MCF 10A (cell line): Measurements from ENCODE around the gene MUSTN1. TPM values are rescaled to one million over a fixed set of nuclear protein-coding genes. Genes with fewer than 3 reads are reported as not detected.

Experiments
- BruUV-seq: library from RNA; stranded (reverse); fragments of 400-500 nt; replicated peaks from 2 replicates; lab custom pipeline; 2021; lab: Mats Ljungman, UMichigan
- CTCF ChIA-PET: fragments of 300-600 bp; sonication (Branson Sonifier 250); formaldehyde crosslinking; extraction: SDS; loops from one replicate; lab custom pipeline; 2021; ENCODE audit warnings: antibody characterized with exemption, inconsistent platforms; lab: Yijun Ruan, JAX
- POLR2A ChIA-PET: fragments of 300-600, 350-650 bp; sonication (Branson Sonifier 250); formaldehyde crosslinking; extraction: SDS; loops from one replicate; lab custom pipeline; 2020; ENCODE audit warnings: antibody characterized with exemption, inconsistent platforms; lab: Yijun Ruan, JAX
- DNase-seq: peaks from one replicate; pipeline ENCODE4 v3.0.0-alpha.2; 2018; ENCODE audit not compliant: unreplicated experiment
- H3K27ac Mint-ChIP-seq: one replicate; pipeline ENCODE4 v1.8.0; 2022; ENCODE audit warnings: mild to moderate bottlenecking, low read depth, mixed read lengths; ENCODE audit not compliant: unreplicated experiment
- H3K27me3 Mint-ChIP-seq: one replicate; pipeline ENCODE4 v1.8.0; 2022; ENCODE audit warnings: mixed read lengths; ENCODE audit not compliant: insufficient read depth, unreplicated experiment
- H3K36me3 Mint-ChIP-seq: one replicate; pipeline ENCODE4 v1.8.0; 2022; ENCODE audit warnings: mild to moderate bottlenecking, moderate library complexity, mixed read lengths; ENCODE audit not compliant: insufficient read depth, unreplicated experiment
- H3K4me1 Mint-ChIP-seq: one replicate; pipeline ENCODE4 v1.8.0; 2022; ENCODE audit warnings: mixed read lengths; ENCODE audit not compliant: insufficient read depth, unreplicated experiment
- H3K4me3 Mint-ChIP-seq: one replicate; pipeline ENCODE4 v1.8.0; 2022; ENCODE audit warnings: mild to moderate bottlenecking, moderate library complexity, mixed read lengths; ENCODE audit not compliant: unreplicated experiment
- H3K9me3 Mint-ChIP-seq: one replicate; pipeline ENCODE4 v1.8.0; 2022; ENCODE audit warnings: mixed read lengths; ENCODE audit not compliant: unreplicated experiment
- intact Hi-C: fragments of 100-400 bp; cut with micrococcal nuclease; formaldehyde crosslinking; loops from 2 replicates; pipeline ENCODE4 v1.14.1; 2022
- microRNA-seq: library from miRNA; unstranded; fragments of <30 nt; microRNA quantifications from one replicate; pipeline ENCODE4 v1.2.0, GENCODE V29; 2022
- total RNA-seq: library from RNA; stranded (reverse); gene quantifications from 2 replicates; pipeline ENCODE4 v1.2.3, GENCODE V29; 2022
- TF ChIP-seq, protein P1 (sequence below): fragments of 200-600 bp; IDR thresholded peaks from one replicate; pipeline ENCODE4 v1.8.0; 2022; ENCODE audit warnings: antibody characterized with exemption, mild to moderate bottlenecking; ENCODE audit not compliant: unreplicated experiment

MUSTN1 gene
- total RNA-seq, 1 experiment from 2014 or later: not detected

DNA sequence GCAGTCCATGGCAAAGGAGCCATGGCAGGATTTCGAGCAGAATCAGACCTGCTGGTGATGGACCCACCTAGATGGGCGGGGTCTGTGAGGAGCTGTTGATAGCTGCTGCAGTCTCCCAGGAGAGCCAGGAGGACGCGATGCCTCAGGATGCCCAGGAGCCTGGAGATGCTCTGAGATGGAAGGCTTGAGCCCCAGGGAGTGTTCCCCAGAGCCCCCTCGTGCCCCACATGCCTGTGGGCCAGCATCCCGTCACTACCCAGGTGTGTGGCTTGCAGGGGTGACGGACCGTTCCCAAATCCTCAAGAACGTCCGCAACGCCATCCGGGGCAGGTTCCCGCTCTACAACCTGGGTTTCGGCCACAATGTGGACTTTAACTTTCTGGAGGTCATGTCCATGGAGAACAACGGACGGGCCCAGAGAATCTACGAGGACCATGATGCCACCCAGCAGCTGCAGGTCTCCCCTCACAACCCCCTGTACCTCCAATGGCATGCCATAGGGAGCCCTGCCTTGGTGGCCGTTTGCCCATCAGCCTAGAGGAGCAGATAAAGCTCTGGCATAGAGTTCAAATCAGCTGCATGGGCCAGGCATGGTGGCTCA lies 50.7 kb downstream of the MUSTN1 start:
- Mint-ChIP-seq H3K27me3 (peaks cover 36% of the 10 kb centered on the region), H3K36me3 (no peaks in the 10 kb centered on the region), H3K9me3 (no peaks in the 10 kb centered on the region), H3K4me1 (no peaks in the 10 kb centered on the region), H3K27ac (no peak overlapping the region), H3K4me3 (no peak overlapping the region)
- DNase-seq: no peak
- ChIA-PET POLR2A (interaction anchor here (0.9 to 1.0 kb wide), 2 partner anchors 12 to 13 kb away, joined by 3 to 5 read pairs; no protein-coding TSS in a partner anchor), CTCF (interaction anchor here (0.7 kb wide), 1 partner anchor 92 kb away, joined by 3 read pairs; no protein-coding TSS in a partner anchor)
- BruUV-seq: no TSS peak
- TF ChIP-seq, protein P1, sequence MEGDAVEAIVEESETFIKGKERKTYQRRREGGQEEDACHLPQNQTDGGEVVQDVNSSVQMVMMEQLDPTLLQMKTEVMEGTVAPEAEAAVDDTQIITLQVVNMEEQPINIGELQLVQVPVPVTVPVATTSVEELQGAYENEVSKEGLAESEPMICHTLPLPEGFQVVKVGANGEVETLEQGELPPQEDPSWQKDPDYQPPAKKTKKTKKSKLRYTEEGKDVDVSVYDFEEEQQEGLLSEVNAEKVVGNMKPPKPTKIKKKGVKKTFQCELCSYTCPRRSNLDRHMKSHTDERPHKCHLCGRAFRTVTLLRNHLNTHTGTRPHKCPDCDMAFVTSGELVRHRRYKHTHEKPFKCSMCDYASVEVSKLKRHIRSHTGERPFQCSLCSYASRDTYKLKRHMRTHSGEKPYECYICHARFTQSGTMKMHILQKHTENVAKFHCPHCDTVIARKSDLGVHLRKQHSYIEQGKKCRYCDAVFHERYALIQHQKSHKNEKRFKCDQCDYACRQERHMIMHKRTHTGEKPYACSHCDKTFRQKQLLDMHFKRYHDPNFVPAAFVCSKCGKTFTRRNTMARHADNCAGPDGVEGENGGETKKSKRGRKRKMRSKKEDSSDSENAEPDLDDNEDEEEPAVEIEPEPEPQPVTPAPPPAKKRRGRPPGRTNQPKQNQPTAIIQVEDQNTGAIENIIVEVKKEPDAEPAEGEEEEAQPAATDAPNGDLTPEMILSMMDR: no peak
- intact Hi-C loops: no loop called here

DNA sequence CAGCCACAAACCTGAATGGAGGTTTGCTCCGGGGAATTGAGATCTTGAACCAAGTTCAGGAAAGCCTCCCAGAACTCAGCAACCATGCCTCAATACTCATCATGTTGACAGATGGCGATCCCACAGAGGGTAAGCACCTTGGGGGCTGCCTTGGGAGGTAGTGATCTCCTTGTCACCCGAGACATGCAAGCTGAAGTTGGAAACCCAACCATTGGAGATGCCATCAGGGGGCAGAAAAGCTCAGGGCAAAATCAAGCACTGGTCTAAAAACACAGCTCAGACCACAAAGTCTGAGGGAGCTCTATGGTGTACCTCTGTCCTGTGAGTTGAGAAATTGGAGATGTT lies 51.6 kb downstream of the MUSTN1 start:
- H3K9me3 Mint-ChIP-seq: no peaks in the 10 kb centered on the region
- H3K4me1 Mint-ChIP-seq: no peaks in the 10 kb centered on the region
- H3K4me3 Mint-ChIP-seq: no peak overlapping the region
- intact Hi-C loops: no loop called here
- H3K27me3 Mint-ChIP-seq: peaks cover 36% of the 10 kb centered on the region
- TF ChIP-seq, protein P1: no peak
- H3K27ac Mint-ChIP-seq: no peak overlapping the region
- no TSS peak for BruUV-seq
- DNase-seq: no peak
- CTCF ChIA-PET: no interaction called here
- H3K36me3 Mint-ChIP-seq: no peaks in the 10 kb centered on the region
- POLR2A ChIA-PET: interaction anchor here (1.0 kb wide), 1 partner anchor 11 kb away, joined by 5 read pairs; no protein-coding TSS in a partner anchor

Small RNA genes lying within 50 kb of the gene (microRNA-seq; reads per million reads assigned to microRNA genes)
- gene MIR8064: not detected

Other genes with a start within 250 kb of the MUSTN1 start
- gene PBRM1, start 149.1 kb downstream of the MUSTN1 start, total RNA-seq: 49.3 and 56.9 TPM in 2 replicates
- 163 and 200 TPM in 2 replicates for gene GNL3, start 149.0 kb downstream of the MUSTN1 start, total RNA-seq
- gene GLT8D1, start 129.2 kb downstream of the MUSTN1 start, total RNA-seq: 42.2 and 48.1 TPM in 2 replicates
- gene SPCS1, start 128.9 kb downstream of the MUSTN1 start, total RNA-seq: 135 and 172 TPM in 2 replicates
- 24.6 and 32.1 TPM in 2 replicates for gene NEK4, start 64.1 kb downstream of the MUSTN1 start, total RNA-seq
- not detected in 2 replicates for gene ITIH1, start 57.4 kb downstream of the MUSTN1 start, total RNA-seq
- not detected in 2 replicates for gene ITIH3, start 40.2 kb downstream of the MUSTN1 start, total RNA-seq
- 0.58 and 2.9 TPM in 2 replicates for gene ITIH4, start 4.3 kb downstream of the MUSTN1 start, total RNA-seq
- 12.0 and 12.9 TPM in 2 replicates for gene STIMATE, start 62.5 kb upstream of the MUSTN1 start, total RNA-seq
- 11.5 and 11.8 TPM in 2 replicates for gene SFMBT1, start 211.1 kb upstream of the MUSTN1 start, total RNA-seq